Measurements from ENCODE around the gene ZNF865. TPM values are rescaled to one million over a fixed set of nuclear protein-coding genes. Genes with fewer than 3 reads are reported as not detected.

ZNF865 gene
- total and polyA plus RNA-seq, 2 of the 8 experiments (the other 6 are each of a cell fraction or from before 2014, with no cell fraction given): 3.5 to 13.6 TPM

- Histone ChIP-seq H3K23ac (ENCODE audit: insufficient read length) (no peak overlapping the region), H3K79me1 (ENCODE audit: low read depth, low read length) (no peaks in the 10 kb centered on the region; the same call in 1 of the 2 replicates), H3K27me3 (replicated peaks in 1 of 4; ENCODE audit: control insufficient read depth in 3 of 4, extremely low read depth in 1 of 4, insufficient read depth in 3 of 4, low read length in 3 of 4) (peaks cover 0 to 2% (median 0%) of the 10 kb centered on the region in 4 experiments; a peak in 1 of 7 replicates), H4K8ac (ENCODE audit: extremely low read depth, insufficient read depth, low read length) (peak overlapping the region; percentile 62), H3K4me3 (ENCODE audit: extremely low read depth in 1 of 4, insufficient read depth in 2 of 4, low read depth in 3 of 4, low read length in 4 of 4) (peak overlapping the region in 2 of 4 experiments; percentile 5 to 48; a peak in 3 of 8 replicates), H3K18ac (ENCODE audit: extremely low read depth, low read length) (no peak overlapping the region), H4K5ac (ENCODE audit: insufficient read length, low read depth, low read length) (no peak overlapping the region), H3K56ac (replicated peaks; ENCODE audit: insufficient read length, low read depth, low read length) (no peak overlapping the region), H3K4me1 (replicated peaks in 1 of 4; ENCODE audit: control insufficient read depth in 3 of 4, insufficient read depth in 4 of 4, low read length in 3 of 4) (peaks cover 0 to 9% (median 3%) of the 10 kb centered on the region in 4 experiments; a peak in 4 of 7 replicates), H2AK5ac (ENCODE audit: low read depth, low read length) (no peak overlapping the region), H2AFZ (ENCODE audit: low read length) (no peak overlapping the region), H3K79me2 (ENCODE audit: control insufficient read depth in 1 of 2, insufficient read depth in 2 of 2, low read length in 2 of 2) (no peaks in the 10 kb centered on the region), H3K23me2 (ENCODE audit: low read depth, low read length) (no peaks in the 10 kb centered on the region; the same call in 1 of the 2 replicates), H3K27ac (ENCODE audit: low read depth, low read length) (no peak overlapping the region), H3K4ac (replicated peaks; ENCODE audit: insufficient read length, low read depth, low read length) (no peak overlapping the region), H2BK20ac (ENCODE audit: low read length) (no peak overlapping the region), H3K4me2 (ENCODE audit: insufficient read depth in 1 of 2, low read depth in 2 of 2, low read length in 2 of 2) (peak overlapping the region; percentile 59 to 74), H2BK120ac (replicated peaks; ENCODE audit: low read depth, low read length) (no peak overlapping the region), H2BK12ac (ENCODE audit: low read depth, low read length) (no peak overlapping the region), H4K20me1 (replicated peaks in 1 of 2; ENCODE audit: control insufficient read depth in 1 of 2, insufficient read depth in 2 of 2, low read length in 2 of 2) (peaks cover 0 to 2% of the 10 kb centered on the region in 2 experiments), H2BK5ac (ENCODE audit: low read depth, low read length) (no peak overlapping the region), H3K9ac (replicated peaks in 1 of 4; ENCODE audit: extremely low read depth in 1 of 4, low read depth in 3 of 4, low read length in 3 of 4) (no peak overlapping the region; a peak in 1 of 7 replicates), H4K91ac (replicated peaks; ENCODE audit: insufficient read length, low read length) (no peak overlapping the region), H3K14ac (ENCODE audit: insufficient read length) (no peak overlapping the region), H2BK15ac (ENCODE audit: low read length) (no peak overlapping the region), H3K9me3 (ENCODE audit: insufficient read depth in 2 of 2, low read depth in 1 of 2, low read length in 1 of 2) (no peaks in the 10 kb centered on the region), H3K36me3 (ENCODE audit: control insufficient read depth in 2 of 4, insufficient read depth in 4 of 4, low read length in 3 of 4) (peaks cover 0 to 10% (median 8%) of the 10 kb centered on the region in 4 experiments; a peak in 3 of 8 replicates)
- POLR2A ChIA-PET (ENCODE audit: partially characterized antibody): interaction anchor here (0.6 to 2.7 kb wide), 6 partner anchors 11 to 201 kb away, joined by 3 to 18 read pairs (median 6); partner anchors contain the start of genes NAT14, ZNF579 and ZNF865
- DNase-seq (ENCODE audit: low read depth in 1 of 2, low spot score in 2 of 2): no peak
- 64% methylated on average over 61 of the region's 68 CpGs; no CpG with 5 or more reads in 1 of the 2 experiments for WGBS, 2 experiments (ENCODE audit: extremely low coverage in 1 of 2, insufficient coverage in 1 of 2, insufficient read length in 1 of 2, insufficient replicate concordance in 2 of 2, low coverage in 1 of 2, low lambda C conversion rate in 2 of 2, missing lambda C conversion rate in 1 of 2)
- CTCF ChIA-PET (ENCODE audit: partially characterized antibody): interaction anchor here (0.5 to 3.4 kb wide), 5 partner anchors 11 to 1206 kb away, joined by 3 to 12 read pairs (median 3); partner anchors contain the start of gene ZNF865
- no peak for FAIRE-seq
- TF ChIP-seq SIN3A (conservative IDR thresholded peaks at IDR 0.05 in 1 of 2, IDR thresholded peaks at IDR 0.05 in 1 of 2; ENCODE audit: low read depth in 1 of 2, low read length in 2 of 2) (no peak), JUN (IDR thresholded peaks at IDR 0.05; ENCODE audit: low read depth, low read length) (no peak), RXRA (IDR thresholded peaks at IDR 0.05; ENCODE audit: insufficient read depth, low read depth, low read length) (no peak), CTCF (IDR thresholded peaks at IDR 0.05; ENCODE audit: control extremely low read depth in 1 of 3, insufficient read depth in 1 of 3, low read depth in 1 of 3, low read length in 3 of 3) (no peak), CEBPB (IDR thresholded peaks at IDR 0.05; ENCODE audit: low read depth, low read length) (no peak), KDM5A (IDR thresholded peaks at IDR 0.05; ENCODE audit: low read length) (no peak), RNF2 (IDR thresholded peaks at IDR 0.05; ENCODE audit: borderline replicate concordance, low read depth, low read length, missing control alignments, poor library complexity, severe bottlenecking) (no peak)
Observed at GRCh38 chr19:55593096-55593772, 12.2 kb upstream of the ZNF865 start.

Measured in H1 (cell line).